GM10248 (cell line): Measurements from ENCODE around the gene ENAM.
A peak's percentile ranks its signal among the peaks of the same experiment; 100 is the strongest.

Experiments used
- CTCF ChIA-PET: fragments of 300-600 bp; sonication (Branson Sonifier 250); formaldehyde crosslinking; extraction: SDS; loops from one replicate; lab custom pipeline; 2021; ENCODE audit warnings: antibody characterized with exemption; lab: Yijun Ruan, JAX
- POLR2A ChIA-PET: fragments of 350-650 bp; sonication (Branson Sonifier 250); formaldehyde crosslinking; extraction: SDS; loops from one replicate; lab custom pipeline; 2020; ENCODE audit warnings: antibody characterized with exemption; lab: Yijun Ruan, JAX
- DNase-seq: peaks from one replicate; pipeline ENCODE4 v3.0.0; 2012; ENCODE audit errors: extremely low spot score
- CTCF ChIP-seq: IDR thresholded peaks from 2 replicates; pipeline ENCODE4 v1.5.1; 2012; ENCODE audit warnings: mild to moderate bottlenecking, low read depth; ENCODE audit errors: extremely low read depth, missing control alignments, control extremely low read depth

Gene ENAM

GRCh38 chr4:70654605-70655011 is 26.1 kb downstream of the ENAM start:
- ChIA-PET CTCF (interaction anchor here (1.2 to 1.4 kb wide), 3 partner anchors 13 to 176 kb away, joined by 3 to 4 read pairs (median 3); no protein-coding TSS in a partner anchor), POLR2A (interaction anchor here (0.6 kb wide), 1 partner anchor 61 kb away, joined by 3 read pairs; no protein-coding TSS in a partner anchor)
- DNase-seq: no peak
- TF ChIP-seq CTCF: no peak

- no peak for TF ChIP-seq CTCF
- ChIA-PET POLR2A (no interaction called here), CTCF (interaction anchor here (0.7 to 2.7 kb wide), 5 partner anchors 9 to 353 kb away, joined by 3 to 18 read pairs (median 3); partner anchors contain the start of gene JCHAIN)
- DNase-seq: no peak
These were observed 28.8 kb downstream of the ENAM start for GRCh38 chr4:70657326-70657725.

- TF ChIP-seq CTCF: no peak
- DNase-seq: no peak
- ChIA-PET POLR2A (no interaction called here), CTCF (interaction anchor here (1.5 to 2.7 kb wide), 2 partner anchors 8 to 31 kb away, joined by 7 to 18 read pairs; partner anchors contain the start of gene JCHAIN)
These were observed 29.9 kb downstream of the ENAM start for GRCh38 chr4:70658418-70658817.

- no peak for TF ChIP-seq CTCF
- no peak for DNase-seq
- ChIA-PET CTCF (interaction anchor here (0.9 to 1.3 kb wide), 4 partner anchors 8 to 70 kb away, joined by 3 to 5 read pairs (median 4); no protein-coding TSS in a partner anchor), POLR2A (no interaction called here)
These were observed 31.6 kb downstream of the ENAM start for GRCh38 chr4:70660106-70660505.

- ChIA-PET POLR2A (interaction anchor here (1.0 kb wide), 1 partner anchor 15 kb away, joined by 3 read pairs; no protein-coding TSS in a partner anchor), CTCF (interaction anchor here (0.9 to 1.3 kb wide), 4 partner anchors 9 to 28 kb away, joined by 3 to 5 read pairs (median 4); no protein-coding TSS in a partner anchor)
- DNase-seq: peak; percentile 20
These were observed 32.9 kb downstream of the ENAM start for GRCh38 chr4:70661309-70661922.

GRCh38 chr4:70666369-70666768 is 37.8 kb downstream of the ENAM start, which contains the start of gene JCHAIN:
JCHAIN (minus strand) TSS chr4:70666508; CDS start chr4:70666490, 18 bp downstream.
- no peak for TF ChIP-seq CTCF
- CTCF ChIA-PET: interaction anchor here (1.4 to 4.3 kb wide), 6 partner anchors 9 to 172 kb away, joined by 3 to 19 read pairs (median 12); no protein-coding TSS in a partner anchor
- POLR2A ChIA-PET: no interaction called here
- DNase-seq: no peak
